ENCODE measurements around the gene ADCY1.
"Not testable (repeated sequence)": the region's sequence is repeated elsewhere in the genome, so short reads cannot be mapped to it uniquely, and the experiment has no call there.

ADCY1 gene

DNA sequence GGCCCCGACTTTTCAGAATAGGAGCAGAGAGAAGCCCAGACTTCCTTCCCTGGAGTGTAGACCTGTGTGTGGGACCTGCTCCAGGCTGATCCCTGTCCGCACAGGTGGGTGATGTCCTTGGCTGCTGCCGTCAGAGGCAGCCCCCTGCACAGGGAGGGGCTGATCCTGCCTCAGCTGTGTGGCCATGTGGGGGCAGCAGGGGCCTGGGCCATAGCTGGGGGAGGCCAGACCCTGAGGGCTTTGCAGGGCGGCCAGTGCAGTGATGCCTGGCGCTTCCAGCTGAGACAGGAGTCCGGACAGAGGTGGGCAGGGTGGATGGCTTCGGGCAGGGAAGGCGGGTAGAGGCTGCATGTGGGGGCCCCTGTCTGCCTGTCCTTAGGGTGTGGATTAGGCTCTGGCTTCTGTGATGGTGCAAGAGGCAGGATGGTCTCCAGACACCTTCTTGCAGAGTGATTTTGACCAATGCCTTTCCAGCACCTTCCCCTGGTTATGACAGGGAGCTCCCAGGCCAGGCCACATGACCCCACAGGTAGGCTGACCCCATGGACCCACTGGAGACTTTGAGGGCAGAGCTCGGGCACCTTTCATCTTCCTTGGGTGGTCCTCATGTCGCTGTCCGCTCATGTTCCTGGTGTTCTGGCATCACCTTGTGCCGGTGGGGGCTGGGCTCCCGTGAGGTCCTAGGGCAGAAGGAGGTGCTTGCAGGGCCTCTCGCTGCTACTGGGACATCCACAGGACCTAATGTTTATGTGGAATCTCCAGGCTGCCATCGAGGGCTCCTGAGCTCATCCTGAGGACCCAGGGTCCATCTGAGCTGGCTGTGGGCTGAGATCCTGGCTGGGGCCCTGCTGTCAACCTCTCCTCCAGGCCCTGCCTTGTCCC, 141.5 kb downstream of the ADCY1 start:
- no peak for DNase-seq

DNA sequence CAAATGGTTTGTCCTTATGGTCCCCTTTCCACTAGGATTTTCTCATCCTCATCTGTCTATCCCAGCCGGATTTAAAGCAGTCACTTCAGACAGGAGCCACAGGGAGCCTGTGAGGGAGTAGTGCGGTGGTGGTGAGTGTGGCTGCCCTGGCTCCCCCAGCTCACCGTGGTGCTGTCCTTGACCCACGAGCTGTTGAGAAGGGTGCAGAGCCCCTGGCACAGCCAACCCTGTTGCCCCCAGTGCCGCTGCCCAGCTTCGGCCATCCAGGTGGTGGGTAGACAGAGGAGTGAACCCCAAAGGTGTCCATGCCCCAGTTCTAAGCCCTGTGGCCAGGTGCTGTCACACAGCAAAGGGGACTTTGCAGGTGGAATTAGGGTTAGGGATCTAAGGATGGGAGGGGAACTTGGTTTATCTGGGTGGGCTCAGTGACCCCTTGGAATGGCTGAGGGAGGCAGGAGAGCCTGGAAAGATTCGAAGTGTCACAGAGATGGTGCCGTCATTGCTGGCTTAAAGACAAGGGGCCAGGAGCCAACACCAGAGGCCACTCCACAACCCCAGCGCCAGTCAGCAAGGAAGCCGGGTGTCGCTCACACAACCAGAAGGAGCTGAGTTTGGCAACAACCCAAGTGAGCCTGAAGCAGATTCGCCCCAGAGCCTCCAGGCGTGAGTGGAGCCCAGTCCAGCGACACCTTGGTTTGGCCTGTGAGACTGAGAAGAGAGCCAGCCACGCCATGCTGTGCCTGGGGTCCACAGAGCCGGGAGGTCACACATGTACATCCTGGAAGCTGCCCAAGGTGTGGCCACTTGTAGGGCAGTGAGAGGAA, 142.4 kb downstream of the ADCY1 start:
- DNase-seq: no peak

DNA sequence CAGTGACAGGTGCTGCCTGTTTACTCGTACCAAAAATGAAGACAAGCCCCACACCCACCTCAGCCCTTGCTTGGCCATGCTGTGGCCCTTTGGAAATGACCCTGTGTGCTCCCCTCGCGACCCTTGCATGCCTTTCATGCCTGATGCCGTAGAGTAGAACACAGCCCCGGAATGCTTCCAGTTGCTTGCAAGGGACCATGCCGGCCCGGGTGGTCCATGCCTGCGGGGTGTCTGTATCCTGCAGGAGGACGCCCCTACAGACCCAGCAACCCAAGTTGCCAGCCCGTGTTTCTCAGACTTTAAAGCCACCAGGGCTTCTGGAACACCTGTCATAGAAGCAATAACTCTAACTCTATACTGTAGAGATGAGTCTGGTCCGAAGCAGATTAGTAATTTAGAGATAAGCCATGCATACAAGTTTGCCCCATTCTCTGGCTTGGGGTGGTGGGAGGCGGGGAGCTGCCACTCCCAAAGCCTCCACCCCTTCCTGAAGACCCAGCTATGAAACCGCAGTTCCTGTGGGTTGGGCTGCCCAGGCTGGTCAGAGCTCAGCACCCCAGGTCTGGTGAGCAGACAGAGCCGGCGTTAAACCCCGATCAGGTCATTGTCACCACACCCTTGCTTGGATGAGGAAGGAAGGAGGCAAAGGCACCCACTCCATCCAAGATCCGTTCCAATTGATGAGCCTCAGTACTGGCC, 143.5 kb downstream of the ADCY1 start:
- DNase-seq: no peak

DNA sequence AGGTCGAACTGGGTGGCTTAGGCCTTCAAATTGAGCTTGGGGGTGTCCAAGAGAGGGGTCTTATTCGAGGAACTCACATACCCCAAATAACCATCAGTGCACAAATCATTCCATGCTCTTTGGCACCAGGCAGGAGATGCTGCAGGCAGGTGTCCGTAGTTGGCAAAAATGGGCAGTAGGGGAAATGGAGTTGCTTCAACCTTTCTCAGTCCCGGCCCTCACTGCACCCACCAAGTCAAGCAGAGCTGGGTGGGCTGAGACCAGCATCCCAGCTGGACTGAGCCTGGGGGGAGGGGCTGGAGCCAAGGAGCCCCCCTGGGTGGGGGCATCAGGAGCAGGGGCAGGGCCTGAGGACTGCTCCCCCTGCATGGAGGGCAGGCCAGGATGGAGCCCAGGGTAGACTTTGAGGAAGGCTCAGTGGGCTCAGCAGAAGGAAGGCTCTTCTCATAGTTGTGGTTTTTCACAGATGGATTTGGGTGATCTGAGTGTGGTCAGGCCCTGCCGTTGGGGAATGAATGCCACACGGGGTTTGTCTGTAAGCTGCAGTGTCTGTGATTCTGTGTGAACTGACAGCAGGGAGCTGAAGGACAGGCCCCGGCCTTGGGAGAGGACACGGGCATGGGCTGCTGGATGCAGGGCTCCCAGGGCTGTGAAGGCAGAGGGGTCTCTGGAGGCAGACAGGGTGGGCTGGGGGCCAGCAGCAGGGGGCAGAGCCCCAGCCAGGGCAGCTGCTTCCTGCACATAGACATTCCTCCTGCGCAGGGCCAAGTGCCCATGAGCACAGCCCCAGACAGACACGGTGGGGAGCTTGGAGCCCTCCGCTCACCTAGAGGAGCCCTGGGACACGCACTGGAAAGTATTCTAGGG, 144.5 kb downstream of the ADCY1 start:
- no peak for DNase-seq

DNA sequence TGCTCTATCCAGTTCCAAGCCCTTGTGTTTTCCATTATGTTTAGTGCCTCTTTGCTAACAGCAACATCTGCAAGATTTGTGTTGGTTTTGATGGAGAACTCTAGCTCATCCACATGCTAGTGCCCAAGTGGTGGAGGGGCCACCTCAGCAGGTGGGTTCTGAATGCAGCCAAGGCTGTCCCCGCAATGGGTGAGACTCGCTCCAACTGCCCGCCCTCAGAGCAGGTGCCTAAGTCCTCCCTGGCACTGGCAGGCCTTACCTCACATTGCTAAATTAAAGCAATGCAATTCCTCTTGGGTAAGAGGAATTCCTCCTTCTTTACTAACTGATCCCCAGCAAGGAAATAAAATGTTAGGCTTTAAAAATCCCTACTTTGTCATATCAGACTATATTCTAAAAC, 146.8 kb downstream of the ADCY1 start:
- no peak for DNase-seq

DNA sequence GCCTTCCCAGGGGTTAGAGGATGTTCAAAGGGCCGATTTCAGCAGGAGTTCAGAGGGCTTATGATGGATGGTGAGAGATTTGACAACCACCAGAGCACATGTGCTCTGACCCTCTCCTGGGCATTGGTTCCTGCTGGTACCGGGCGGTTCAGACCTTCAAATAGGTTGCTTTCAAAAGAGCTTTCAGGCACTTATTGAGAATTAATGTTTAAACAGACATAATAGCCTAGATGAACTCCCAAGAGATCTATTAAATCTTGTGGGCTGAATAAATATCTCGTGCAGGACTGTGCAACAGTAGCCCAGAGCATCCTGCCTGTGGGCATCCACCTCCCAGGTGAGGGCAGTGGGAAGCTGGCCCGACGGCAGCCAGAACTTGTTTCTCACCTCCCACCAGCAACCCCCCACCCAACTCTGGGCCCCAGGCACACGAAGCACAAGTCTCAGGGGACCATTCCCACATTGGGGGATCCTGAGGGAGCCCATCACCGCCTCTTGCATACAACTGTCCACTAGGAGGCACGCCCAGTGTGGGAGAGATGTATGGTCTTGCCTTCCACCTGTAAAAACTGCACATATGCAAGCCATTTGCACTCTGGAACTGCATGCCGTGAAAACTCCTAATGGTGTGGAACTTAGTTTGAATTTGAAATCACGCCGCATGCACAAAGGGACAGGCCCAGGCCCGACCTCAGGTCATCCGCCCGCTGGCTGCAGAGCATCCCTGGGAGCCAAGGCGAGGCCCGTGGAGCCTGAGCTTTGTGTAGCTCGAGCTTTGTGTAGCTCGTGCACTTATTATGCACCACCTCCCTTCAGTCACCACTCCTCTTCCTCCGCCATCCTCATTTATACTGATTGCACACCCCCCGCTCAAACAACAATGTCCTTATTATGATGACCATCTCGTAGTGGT, 147.8 kb downstream of the ADCY1 start:
- DNase-seq: no peak

DNA sequence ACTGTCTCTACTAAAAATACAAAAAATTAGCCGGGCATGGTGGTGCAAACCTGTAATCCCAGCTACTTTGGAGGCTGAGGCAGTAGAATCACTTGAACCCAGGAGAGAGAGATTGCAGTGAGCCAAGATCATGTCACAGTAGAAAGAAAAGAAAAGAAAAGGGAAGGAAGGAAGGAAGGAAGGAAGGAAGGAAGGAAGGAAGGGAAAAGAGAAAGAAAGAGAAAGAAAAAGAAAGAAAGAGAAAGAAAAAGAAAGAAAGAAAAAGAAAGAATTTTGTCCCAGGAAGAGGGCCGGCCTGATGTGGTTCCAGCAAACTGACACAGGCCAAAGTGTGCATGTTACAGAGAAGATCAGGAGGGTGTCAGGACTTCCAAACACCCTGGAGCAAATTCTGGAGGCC, 151.1 kb downstream of the ADCY1 start:
- DNase-seq: not testable (repeated sequence)

DNA sequence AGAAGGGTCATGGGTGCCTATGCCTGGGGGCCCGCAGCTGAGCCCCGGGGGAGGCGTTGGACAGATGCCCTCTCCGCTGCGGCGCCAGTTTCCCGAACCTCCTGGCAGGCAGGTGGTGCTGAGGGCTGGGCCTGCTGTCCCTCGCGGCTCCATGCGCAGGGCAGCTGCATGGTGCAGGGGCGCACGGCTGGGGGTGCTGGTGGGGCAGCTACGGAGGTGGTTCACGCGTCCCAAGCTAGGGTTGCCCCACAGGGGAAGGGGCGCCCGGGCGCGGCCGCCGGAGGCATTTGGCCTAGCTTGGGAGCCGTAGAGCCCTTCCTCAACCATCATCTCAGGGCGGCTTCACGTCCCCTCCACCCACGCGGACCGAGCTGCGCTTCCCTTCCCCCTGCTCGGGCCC, 152.7 kb downstream of the ADCY1 start:
- DNase-seq: no peak

DNA sequence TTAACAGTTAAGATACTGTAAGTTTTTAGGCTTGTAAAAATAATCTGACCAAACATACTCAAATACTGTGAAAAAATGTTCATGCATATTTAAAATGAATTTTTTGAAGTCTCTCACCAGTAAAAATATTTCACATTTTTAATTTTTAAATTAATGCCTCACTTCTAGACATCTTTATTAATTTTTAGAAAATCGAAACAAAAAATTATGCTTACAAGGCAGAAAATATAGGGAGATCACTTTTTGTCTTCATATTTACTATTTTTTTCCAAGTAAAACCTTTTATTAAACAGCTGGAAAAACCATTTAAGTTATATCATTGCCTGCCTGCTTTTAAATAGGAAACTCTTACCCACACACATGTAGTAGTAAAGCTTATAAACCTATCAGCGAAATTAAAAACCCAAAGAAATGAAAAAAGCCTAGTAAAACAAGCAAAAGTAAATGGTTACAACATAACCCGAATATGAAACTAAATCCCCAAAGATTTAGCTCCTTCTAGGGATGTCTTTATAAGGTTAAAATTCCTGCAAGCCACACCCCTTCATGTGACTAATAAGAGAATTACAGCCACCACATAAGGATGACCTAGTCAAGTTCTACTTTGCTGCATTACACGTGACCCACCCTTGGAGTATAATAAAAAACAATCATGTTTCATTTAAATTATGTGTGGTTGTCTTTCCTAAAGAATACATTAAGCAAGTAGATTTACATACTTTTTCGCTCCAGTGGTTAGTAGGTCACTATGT, 157.7 kb downstream of the ADCY1 start:
- DNase-seq: not testable (repeated sequence)

DNA sequence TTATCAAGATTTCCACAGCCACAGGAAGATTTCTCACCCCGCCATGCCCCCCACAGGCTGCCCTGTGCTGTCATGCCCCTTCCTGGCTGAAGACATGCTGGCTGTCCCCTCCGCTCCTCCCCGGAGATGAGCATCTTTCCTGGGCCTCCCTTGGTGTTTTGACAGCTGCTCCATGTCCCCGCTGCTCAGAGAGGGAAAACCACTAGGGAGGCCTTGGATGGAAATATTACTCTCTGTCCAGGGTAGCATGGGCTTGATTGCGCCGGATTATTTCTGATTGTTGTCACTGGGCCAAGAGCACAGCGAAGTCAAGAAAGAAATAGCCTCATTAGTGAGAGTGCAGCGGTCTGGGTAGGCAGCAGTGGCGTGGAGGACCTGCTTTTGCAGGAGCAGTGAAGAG, 164.8 kb downstream of the ADCY1 start:
- DNase-seq: not testable (repeated sequence)

DNA sequence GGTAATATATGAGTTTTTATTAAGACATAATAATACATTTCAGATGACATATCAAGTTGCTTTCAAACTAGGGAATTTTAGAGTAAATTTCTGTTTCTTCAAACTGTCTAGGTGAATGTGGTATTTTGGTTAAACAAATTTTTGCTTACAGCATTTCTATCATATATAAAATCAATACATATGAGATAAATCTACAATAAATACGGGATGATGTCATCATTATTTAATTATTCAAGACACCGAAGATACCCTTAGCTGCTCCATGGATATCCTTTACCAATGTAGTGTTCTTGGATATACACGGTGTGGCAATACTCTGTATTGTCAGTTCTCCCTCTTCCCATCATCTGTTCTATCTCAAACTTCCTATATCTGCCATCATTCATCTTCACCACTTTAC, 166.4 kb downstream of the ADCY1 start:
- DNase-seq: not testable (repeated sequence)

DNA sequence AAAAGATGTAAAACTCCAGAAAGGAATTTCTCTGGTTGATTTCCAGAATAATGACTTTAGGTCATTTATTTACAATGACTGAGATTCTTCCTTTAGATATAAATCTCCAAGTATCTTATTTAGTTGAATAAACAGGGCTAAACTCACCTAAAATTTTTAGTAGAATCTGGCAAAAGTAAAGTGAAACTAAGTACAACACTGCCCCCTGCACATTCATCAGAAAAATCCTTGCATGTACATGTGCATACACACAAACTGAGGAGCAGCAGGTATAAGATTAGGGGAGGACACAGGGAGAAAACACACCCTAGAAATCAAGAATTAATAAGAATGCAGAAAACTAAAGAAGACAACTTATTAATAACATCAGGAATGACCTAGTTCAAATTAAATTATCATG, 174.8 kb downstream of the ADCY1 start:
- not testable (repeated sequence) for DNase-seq

DNA sequence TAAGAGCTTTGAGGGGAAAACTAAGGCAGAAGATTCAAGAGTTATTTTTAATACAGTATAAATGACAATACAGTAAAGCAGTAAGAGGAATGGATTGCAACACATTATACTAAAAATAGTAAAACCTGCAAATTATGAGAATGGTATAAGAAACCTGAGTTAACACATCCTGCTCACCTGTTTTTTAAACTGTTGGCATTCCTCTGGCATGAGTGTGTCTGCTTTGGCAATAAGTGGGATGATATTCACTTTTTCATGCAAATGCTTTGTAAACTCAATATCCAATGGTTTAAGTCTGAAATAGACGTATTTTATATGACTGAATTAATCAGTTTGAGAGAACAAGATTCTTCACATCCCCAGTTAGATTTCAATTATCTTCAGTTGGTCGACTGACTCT, 177.2 kb downstream of the ADCY1 start:
- not testable (repeated sequence) for DNase-seq

DNA sequence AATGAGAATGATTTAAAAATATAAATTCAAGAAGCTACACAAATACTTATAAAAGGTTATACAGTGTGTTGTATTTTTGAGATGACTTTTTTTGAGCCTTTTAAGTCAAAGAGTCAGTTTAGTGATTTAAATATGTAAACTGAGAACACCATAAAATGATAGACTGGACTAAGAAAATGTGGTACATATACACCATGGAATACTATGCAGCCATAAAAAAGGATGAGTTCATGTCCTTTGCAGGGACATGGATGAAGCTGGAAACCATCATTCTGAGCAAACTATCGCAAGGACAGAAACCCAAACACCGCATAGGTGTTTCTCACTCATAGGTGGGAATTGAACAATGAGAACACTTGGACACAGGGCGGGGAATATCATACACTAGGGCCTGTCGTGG, 182.2 kb downstream of the ADCY1 start:
- not testable (repeated sequence) for DNase-seq

DNA sequence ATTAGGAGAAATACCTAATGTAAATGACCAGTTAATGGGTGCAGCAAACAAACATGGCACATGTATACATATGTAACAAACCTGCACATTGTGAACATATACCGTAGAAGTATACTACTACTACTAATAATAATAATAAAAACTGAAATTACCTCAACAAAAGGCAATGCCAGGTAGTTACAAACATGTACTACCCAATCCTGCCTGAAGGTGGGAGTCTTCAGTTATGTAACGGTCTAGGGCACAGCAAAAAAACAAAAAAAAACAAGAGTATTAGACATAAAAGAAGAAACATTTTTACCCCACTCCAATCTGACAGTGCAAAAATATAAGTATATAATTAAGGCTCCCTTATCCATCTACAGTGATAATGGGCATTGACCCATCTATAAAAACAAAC, 182.6 kb downstream of the ADCY1 start:
- not testable (repeated sequence) for DNase-seq

DNA sequence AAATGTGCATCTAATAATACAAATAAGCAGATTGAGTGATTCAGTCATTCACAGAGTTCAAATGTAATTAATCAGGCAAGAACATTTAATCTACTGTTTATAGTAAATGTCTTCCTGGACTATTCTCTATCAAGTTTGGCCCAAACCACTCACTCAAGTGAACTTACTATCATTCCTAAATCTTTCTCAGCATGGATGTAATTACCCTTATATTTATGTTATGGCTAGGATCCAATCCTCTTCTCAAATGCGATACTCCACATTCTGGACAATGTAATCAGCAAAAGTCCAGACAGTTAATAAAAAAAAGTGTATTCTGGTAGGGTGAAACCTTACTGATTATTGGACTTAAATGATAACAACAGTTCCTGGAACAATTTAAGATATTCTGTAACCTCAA, 185.3 kb downstream of the ADCY1 start:
- not testable (repeated sequence) for DNase-seq

DNA sequence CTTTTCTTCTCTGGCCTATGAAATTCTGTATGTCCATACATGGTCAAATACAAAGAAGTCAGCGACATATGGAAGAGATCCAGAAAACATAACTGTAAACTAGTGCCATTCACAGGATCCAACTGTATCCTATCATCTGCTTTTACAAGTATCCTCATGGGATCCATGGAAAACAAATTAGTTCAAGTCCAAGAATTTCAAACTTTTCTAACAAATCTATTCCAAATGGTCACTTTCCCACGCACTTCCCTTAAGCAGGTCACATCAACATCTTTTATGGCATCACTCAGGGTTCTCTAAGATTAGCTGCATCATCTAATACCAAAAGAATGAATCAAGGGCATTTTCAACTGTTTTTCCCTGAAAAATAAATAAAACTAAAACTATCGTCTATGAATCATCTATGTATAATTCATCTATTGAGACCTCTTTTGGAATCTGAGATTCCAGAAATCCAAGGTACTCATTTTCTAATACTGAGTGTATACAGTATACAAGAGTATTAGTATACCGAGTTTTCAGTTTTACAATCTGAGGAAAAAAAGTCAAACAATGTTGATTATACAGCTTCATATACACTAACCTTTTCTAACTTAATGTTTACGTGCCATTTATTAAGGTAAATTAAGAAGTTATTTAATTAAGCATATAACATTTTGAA, 187.5 kb downstream of the ADCY1 start:
- DNase-seq: not testable (repeated sequence)

DNA sequence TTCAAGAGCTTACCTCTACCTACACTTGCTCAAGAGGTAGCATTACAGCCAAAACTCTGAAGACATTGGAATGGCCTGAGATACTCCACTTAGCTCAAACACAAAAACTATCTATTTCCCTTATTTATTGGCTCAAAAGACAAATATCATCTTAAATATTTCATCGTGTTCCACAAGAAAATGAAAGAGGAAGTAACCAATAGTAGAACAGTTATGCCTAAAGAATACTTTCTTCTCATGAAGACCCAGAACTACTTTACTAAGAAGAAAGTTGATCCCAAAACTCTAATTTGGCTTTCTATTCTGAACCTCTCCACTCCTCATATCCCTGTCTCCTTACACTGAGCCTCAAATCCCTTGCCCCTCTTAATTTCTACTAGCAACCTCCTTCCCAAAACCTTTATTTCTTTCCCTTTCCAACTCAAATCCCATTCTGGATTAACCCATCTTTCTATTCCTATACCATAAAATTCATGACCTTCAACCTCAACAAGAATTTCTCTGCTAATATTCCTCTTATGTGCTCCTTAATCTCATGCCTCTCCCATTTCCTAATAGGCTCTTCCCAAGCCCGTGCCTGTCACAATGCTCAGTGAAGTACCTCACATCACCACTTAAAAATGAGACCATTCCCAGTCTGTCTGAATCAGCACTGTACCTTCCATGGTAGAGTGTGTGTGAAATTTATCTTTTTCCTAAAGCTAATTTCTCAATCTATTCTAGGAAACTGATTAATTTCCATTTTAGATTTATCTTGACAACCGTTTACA, 188.2 kb downstream of the ADCY1 start:
- DNase-seq: not testable (repeated sequence)
